Left kidney (tissue), 2 donors: Measurements from ENCODE around the gene TMEM269. TPM values are rescaled to one million over a fixed set of nuclear protein-coding genes. Genes with fewer than 3 reads are reported as not detected.
"Not testable (repeated sequence)": the region's sequence is repeated elsewhere in the genome, so short reads cannot be mapped to it uniquely, and the experiment has no call there.

Experiments used
- DNase-seq: peaks from one replicate; pipeline ENCODE4 v3.0.0-alpha.2; 2013
- polyA plus RNA-seq: library from polyadenylated mRNA; unstranded; fragments of 120-200 nt; gene quantifications from one replicate; pipeline ENCODE4 v1.2.1, GENCODE V29; 2013; ENCODE audit not compliant: insufficient read length

Gene TMEM269
- polyA plus RNA-seq, 1 donor = 1.3 TPM

- peak; percentile 40 for DNase-seq
Observed at GRCh38 chr1:42747125-42747524, 37.7 kb upstream of the TMEM269 start.

GRCh38 chr1:42748021-42748420 lies 36.8 kb upstream of the TMEM269 start:
- DNase-seq = no peak

GRCh38 chr1:42748461-42749410 lies 36.1 kb upstream of the TMEM269 start:
- no peak for DNase-seq

GRCh38 chr1:42750041-42750440 lies 34.8 kb upstream of the TMEM269 start:
- DNase-seq = no peak

- not testable (repeated sequence) for DNase-seq
Observed at GRCh38 chr1:42751511-42752070, 33.2 kb upstream of the TMEM269 start.

- no peak for DNase-seq
Observed at GRCh38 chr1:42752284-42752683, 32.5 kb upstream of the TMEM269 start.

GRCh38 chr1:42753070-42753469 lies 31.7 kb upstream of the TMEM269 start:
- no peak for DNase-seq

- DNase-seq = peak; percentile 57
Observed at GRCh38 chr1:42756956-42757891, 27.6 kb upstream of the TMEM269 start.

GRCh38 chr1:42757892-42758275 lies 26.9 kb upstream of the TMEM269 start:
- DNase-seq = no peak

GRCh38 chr1:42758641-42759040 lies 26.1 kb upstream of the TMEM269 start:
- no peak for DNase-seq

- DNase-seq = no peak
Observed at GRCh38 chr1:42759114-42759513, 25.7 kb upstream of the TMEM269 start.

GRCh38 chr1:42761567-42761966 lies 23.2 kb upstream of the TMEM269 start:
- DNase-seq = no peak

GRCh38 chr1:42762269-42762668 lies 22.5 kb upstream of the TMEM269 start:
- DNase-seq = no peak

GRCh38 chr1:42765269-42765668 lies 19.5 kb upstream of the TMEM269 start:
- no peak for DNase-seq

- DNase-seq = peak; percentile 74
Observed at GRCh38 chr1:42765832-42766740, 18.7 kb upstream of the TMEM269 start.

GRCh38 chr1:42766741-42767509 lies 17.9 kb upstream of the TMEM269 start, which contains the start of the genes C1orf50 and P3H1:
Gene C1orf50, plus strand, starts transcription at chr1:42767249. Its CDS starts 63 bp downstream, at chr1:42767312.
Gene P3H1, minus strand, starts transcription at chr1:42767028. Its CDS starts 57 bp downstream, at chr1:42766971.
- DNase-seq = peak; percentile 100

- no peak for DNase-seq
Observed at GRCh38 chr1:42767510-42768000, 17.2 kb upstream of the TMEM269 start.

GRCh38 chr1:42768172-42768571 lies 16.6 kb upstream of the TMEM269 start:
- DNase-seq = no peak

GRCh38 chr1:42769811-42770210 lies 15.0 kb upstream of the TMEM269 start:
- DNase-seq = no peak

GRCh38 chr1:42773420-42773819 lies 11.4 kb upstream of the TMEM269 start:
- DNase-seq = no peak
